HCEC 1CT (cell line): Measurements from ENCODE around the gene OR56B1.
"Not testable (repeated sequence)": the region's sequence is repeated elsewhere in the genome, so short reads cannot be mapped to it uniquely, and the experiment has no call there.

Source experiments
- DNase-seq: peaks from one replicate; pipeline ENCODE4 v3.0.0-alpha.2; 2017

The OR56B1 gene, protein sequence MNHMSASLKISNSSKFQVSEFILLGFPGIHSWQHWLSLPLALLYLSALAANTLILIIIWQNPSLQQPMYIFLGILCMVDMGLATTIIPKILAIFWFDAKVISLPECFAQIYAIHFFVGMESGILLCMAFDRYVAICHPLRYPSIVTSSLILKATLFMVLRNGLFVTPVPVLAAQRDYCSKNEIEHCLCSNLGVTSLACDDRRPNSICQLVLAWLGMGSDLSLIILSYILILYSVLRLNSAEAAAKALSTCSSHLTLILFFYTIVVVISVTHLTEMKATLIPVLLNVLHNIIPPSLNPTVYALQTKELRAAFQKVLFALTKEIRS

DNA sequence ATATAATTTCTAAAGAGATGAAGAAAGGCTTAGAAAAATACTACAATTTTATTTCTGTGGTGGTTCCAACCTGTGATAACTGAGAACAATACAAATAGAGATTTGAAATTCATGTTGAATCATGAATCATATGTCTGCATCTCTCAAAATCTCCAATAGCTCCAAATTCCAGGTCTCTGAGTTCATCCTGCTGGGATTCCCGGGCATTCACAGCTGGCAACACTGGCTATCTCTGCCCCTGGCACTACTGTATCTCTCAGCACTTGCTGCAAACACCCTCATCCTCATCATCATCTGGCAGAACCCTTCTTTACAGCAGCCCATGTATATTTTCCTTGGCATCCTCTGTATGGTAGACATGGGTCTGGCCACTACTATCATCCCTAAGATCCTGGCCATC, at the start of gene OR56B1:
Gene OR56B1 (plus strand): TSS at position 53 of the 400 bp plus-strand sequence. CDS start 69 bp downstream, at position 122.
- DNase-seq: no peak

GRCh38 chr11:5688482-5688881, 47.8 kb upstream of the OR56B1 start:
- DNase-seq: no peak

DNA sequence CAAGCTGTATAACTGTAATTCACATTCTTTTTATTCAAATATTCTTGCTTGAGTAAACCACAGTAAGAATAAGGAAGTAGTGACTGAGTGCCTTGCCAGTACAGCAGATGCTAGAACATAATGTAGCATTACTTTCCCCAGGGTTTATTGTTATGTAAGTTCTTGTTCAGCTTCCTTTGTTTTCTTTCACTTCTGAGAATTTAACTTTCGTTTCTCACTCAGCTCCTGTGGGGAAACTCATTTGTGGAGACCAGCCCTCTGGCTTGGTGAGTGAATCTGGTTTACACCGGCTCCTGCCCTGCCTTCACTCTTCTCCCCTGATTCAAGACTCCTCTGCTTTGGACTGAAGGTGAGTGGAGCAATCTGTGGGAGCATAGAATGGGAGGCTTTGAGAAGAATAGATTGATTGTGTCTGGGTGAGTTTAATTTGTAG, 46.7 kb upstream of the OR56B1 start, which contains the start of gene TRIM22:
Gene TRIM22 (plus strand): TSS at position 240 of the 433 bp plus-strand sequence. CDS start 6,443 bp downstream, outside the sequence.
- peak; percentile 45 for DNase-seq

DNA sequence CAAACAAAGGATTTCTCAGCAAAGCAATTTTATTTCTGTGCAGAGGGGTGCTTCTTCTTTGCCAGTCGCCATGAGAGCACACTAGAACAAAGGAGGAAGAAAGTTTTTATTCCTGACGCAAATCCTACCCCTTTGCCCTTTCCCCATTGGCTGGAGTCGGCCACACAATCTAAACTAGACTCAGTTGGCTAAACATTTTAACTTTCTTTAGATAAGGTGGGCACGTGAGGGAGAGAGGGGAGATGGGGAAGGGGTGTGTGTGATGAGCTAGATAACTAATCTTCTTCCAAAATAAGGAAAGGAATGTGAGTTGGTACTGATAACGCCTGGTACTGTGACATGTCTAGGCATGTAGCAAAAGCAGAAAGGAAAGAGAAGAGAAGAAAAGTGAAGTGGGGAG, 46.0 kb upstream of the OR56B1 start:
- DNase-seq: peak; percentile 23

GRCh38 chr11:5690736-5691135, 45.5 kb upstream of the OR56B1 start:
- DNase-seq: peak; percentile 36

DNA sequence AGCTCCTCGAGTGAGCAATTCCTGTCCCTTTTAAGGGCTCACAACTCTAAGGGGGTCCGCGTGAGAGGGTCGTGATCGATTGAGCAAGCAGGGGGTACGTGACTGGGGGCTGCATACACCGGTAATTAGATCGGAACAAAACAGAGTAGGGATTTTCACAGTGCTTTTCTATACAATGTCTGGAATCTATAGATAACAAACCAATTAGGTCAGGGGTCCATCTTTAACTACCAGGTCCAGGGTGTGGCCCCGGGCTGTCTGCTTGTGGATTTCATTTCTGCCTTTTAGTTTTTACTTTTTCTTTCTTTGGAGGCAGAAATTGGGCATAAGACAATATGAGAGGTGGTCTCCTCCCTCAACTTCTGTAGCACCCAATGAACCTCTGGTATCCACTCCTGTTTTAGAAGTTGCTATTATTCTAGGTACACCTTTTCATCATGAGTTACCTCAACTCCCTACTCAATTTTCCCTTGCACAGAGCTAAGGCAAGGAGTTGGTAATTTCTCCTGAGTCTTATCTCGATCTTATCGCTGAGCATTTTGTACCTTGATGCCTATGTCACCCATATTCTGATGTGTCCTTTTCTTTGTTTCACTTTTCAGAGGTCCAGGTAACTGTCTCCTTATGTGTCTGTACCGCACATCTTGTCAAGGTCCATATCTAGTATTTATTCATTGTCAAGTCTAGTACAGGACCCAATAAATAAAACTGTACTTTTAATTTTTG, 44.8 kb upstream of the OR56B1 start:
- DNase-seq: not testable (repeated sequence)

DNA sequence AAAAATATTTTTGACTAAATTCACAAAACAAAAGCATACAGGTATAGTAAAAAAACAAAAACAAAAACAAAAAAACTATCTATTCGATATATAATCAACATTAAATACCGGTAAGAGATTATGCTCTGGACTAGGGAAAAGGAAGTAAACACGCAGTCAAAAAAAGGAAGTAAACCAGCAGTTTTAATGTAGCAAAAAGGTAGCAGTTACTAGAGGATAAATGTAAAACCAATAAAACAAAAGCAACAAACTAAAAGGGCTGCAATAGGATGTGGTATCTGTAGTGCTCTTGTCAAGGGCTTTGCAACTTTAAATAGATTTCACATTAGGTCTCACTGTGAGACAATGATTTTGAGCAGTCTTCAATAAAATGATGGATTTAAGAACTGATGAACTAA, 44.3 kb upstream of the OR56B1 start:
- DNase-seq: no peak

- no peak for DNase-seq
Observed at GRCh38 chr11:5694642-5695041, 41.6 kb upstream of the OR56B1 start.

GRCh38 chr11:5695580-5695979, 40.7 kb upstream of the OR56B1 start:
- no peak for DNase-seq

GRCh38 chr11:5696210-5696609, 40.0 kb upstream of the OR56B1 start:
- DNase-seq: peak; percentile 1

DNA sequence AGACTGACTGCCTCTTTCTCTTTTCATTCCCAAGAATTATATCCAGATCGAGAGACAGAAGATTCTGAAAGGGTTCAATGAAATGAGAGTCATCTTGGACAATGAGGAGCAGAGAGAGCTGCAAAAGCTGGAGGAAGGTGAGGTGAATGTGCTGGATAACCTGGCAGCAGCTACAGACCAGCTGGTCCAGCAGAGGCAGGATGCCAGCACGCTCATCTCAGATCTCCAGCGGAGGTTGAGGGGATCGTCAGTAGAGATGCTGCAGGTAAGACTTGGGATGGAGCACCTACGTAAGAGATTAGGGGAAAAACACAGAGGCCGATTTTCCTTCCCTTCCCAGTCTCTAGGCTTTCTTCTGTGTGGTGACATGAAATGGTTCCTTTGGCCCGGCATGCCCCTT, 38.0 kb upstream of the OR56B1 start:
- no peak for DNase-seq

GRCh38 chr11:5700421-5701054, 35.7 kb upstream of the OR56B1 start:
- no peak for DNase-seq

DNA sequence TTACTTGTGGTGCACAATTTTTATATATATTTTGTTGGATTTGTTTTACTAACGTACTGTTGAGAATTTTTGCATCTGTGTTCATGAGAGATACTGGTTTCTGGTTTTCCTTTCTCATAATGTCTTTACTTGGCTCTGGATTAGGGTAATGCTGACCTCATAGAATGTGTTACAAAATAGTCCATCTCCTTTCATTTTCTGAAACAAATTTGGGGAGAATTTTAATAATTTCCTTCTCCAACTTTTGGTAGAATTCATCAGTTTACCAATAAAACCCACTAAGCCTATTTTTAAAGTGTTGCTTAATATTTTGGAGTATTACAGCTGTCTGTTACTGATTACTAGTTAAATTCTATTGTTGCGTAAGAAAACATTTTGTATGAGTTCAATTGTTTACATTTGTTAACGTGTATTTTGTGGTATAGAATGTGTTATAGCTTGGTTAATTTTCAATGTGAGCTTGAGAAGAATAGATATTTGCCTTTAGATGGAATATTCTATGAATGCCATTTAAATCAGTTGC, 35.1 kb upstream of the OR56B1 start:
- DNase-seq: no peak

GRCh38 chr11:5703741-5704536, 32.3 kb upstream of the OR56B1 start:
- DNase-seq: no peak

DNA sequence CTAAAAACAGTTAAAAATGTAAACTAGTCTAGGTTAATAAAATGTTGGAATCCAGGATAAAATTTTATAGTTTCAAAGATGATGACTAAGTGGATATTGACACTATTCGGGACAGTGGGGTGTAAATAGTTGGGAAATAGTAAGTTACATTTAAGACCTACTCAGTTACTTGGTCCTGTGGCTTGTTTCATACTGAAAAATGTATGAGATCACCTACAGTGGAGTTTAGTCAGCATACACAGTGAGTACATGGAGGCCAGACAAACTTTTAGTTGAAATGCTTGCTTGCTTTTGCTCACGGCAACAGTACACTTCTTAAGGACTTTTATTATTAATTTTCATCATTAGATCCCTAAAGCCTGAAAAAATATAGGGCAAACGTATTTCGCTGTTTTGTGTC, 30.6 kb upstream of the OR56B1 start:
- peak; percentile 27 for DNase-seq

- no peak for DNase-seq
Observed at GRCh38 chr11:5712507-5712906, 23.7 kb upstream of the OR56B1 start.

DNA sequence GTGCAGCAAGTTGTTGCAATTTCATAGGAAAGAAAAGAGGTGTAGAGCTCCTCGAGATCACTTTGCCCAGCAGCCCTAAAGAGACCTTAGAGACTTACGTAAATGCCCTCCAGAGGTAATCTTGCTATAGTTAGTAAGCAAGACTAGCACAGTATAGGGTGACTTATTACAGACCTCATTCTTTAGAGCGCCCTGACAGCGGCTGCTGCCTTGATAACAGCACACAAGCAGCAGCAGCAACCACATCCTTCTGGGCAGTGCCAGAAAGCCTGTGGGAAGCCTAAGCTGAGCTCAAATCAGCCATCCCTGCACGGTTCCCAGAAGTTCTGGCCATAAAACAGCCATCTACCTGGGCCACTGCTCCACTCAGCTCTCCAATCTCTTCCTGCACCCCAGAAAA, 22.6 kb upstream of the OR56B1 start:
- no peak for DNase-seq

- DNase-seq: not testable (repeated sequence)
Observed at GRCh38 chr11:5716518-5716917, 19.7 kb upstream of the OR56B1 start.

- DNase-seq: no peak
Observed at GRCh38 chr11:5719703-5720495, 16.3 kb upstream of the OR56B1 start.

DNA sequence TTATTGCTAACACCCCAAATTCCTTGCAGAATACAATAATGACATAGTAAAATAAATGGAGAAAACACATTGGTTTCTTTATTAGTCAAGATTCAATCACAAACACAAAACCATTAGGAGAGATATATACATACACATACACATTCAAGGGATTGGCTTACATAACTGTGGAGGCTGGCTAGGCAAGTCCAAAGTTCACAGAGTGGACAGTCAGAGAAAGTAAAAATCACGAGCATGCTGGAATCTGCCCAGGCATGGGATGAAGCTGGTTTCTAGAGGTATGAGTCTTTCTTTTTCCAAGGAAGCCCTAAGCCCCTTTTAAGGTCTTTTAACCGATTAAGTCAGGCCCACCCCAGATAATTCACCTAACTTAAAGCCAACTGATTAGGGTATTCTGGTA, 13.6 kb upstream of the OR56B1 start:
- DNase-seq: no peak

- DNase-seq: no peak
Observed at GRCh38 chr11:5726351-5726750, 9.9 kb upstream of the OR56B1 start.

DNA sequence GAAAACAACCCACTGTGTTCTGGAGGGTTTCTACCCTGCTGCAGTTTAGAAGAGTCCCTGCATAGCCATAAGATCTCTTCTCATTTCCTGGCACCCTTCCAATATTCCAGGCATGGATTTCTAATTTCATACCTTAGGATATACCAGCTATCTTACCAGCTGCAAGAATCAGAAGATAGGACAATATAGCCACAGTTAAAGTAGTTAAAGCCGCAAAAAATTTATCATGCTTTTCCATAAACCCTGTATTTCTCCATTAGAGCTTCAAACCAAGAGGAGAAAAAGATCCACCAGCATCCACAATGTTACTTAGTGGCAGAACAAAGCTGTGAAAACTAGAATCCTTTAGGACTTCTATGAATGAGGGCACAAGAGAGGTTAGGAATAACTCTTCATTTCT, 8.6 kb upstream of the OR56B1 start:
- DNase-seq: no peak
